ENCODE measurements around the gene EARS2.
"Not testable (repeated sequence)": the region's sequence is repeated elsewhere in the genome, so short reads cannot be mapped to it uniquely, and the experiment has no call there.

EARS2 gene
- 15.5 to 59.7 (median 32.5) reads per million in 9 experiments for total RNA-seq

- H3K36me3 Mint-ChIP-seq (ENCODE audit: insufficient read depth): peaks cover 42% of the 10 kb centered on the region
- DNase-seq (peak; percentile 93 to 96 (median 94)), ATAC-seq (replicated peaks) (peak; percentile 89)
- H3K9me3 Mint-ChIP-seq: no peaks in the 10 kb centered on the region
- H3K4me1 Mint-ChIP-seq (ENCODE audit: low read depth in 2 of 2): peaks cover 11 to 22% of the 10 kb centered on the region in 2 donors
- H3K27me3 Mint-ChIP-seq: no peaks in the 10 kb centered on the region
- peak within 1 kb of the TSS; percentile 96 for H3K4me3 Mint-ChIP-seq
- H3K27ac Mint-ChIP-seq: peak within 1 kb of the TSS; percentile 97
Observed at GRCh38 chr16:23556881-23557778, at the start of gene EARS2, which contains the start of gene UBFD1. TSS of gene EARS2 (minus strand) at chr16:23557350. CDS start at chr16:23557343, 7 bp downstream. TSS of gene UBFD1 (plus strand) at chr16:23557727. CDS start at chr16:23557743, 16 bp downstream.

- Mint-ChIP-seq H3K9me3 (no peaks in the 10 kb centered on the region), H3K36me3 (ENCODE audit: insufficient read depth) (peaks cover 15% of the 10 kb centered on the region), H3K27ac (no peak overlapping the region), H3K27me3 (no peaks in the 10 kb centered on the region), H3K4me1 (ENCODE audit: low read depth in 2 of 2) (peaks cover 5 to 24% of the 10 kb centered on the region in 2 donors), H3K4me3 (peak overlapping the region; percentile 40 to 83)
- ATAC-seq (replicated peaks): no peak
- DNase-seq: peak in 1 of 3 experiments; percentile 7
Observed at GRCh38 chr16:23597003-23597756, 40.0 kb upstream of the EARS2 start.

GRCh38 chr16:23595951-23596720 is 39.0 kb upstream of the EARS2 start, which contains the start of gene NDUFAB1:
TSS of gene NDUFAB1 (minus strand) at chr16:23596316. CDS start at chr16:23596290, 26 bp downstream.
- Mint-ChIP-seq H3K27ac (peak within 1 kb of the TSS; percentile 58 to 81), H3K9me3 (no peaks in the 10 kb centered on the region), H3K4me3 (peak within 1 kb of the TSS; percentile 82 to 83), H3K4me1 (ENCODE audit: low read depth in 2 of 2) (peaks cover 14 to 31% of the 10 kb centered on the region in 2 donors), H3K27me3 (no peaks in the 10 kb centered on the region), H3K36me3 (ENCODE audit: insufficient read depth) (peaks cover 14% of the 10 kb centered on the region)
- ATAC-seq (replicated peaks): peak; percentile 98
- peak; percentile 86 to 93 (median 92) for DNase-seq

- H3K4me1 Mint-ChIP-seq (ENCODE audit: low read depth in 2 of 2): peaks cover 14 to 31% of the 10 kb centered on the region in 2 donors
- DNase-seq: peak in 1 of 3 experiments; percentile 1
- no peaks in the 10 kb centered on the region for H3K9me3 Mint-ChIP-seq
- H3K27ac Mint-ChIP-seq: peak overlapping the region; percentile 58 to 81
- H3K27me3 Mint-ChIP-seq: no peaks in the 10 kb centered on the region
- ATAC-seq (replicated peaks): peak; percentile 1
- peak overlapping the region; percentile 82 to 83 for H3K4me3 Mint-ChIP-seq
- peaks cover 14% of the 10 kb centered on the region for H3K36me3 Mint-ChIP-seq (ENCODE audit: insufficient read depth)
Observed at GRCh38 chr16:23595246-23595950, 38.2 kb upstream of the EARS2 start.

GRCh38 chr16:23594186-23594585 is 37.0 kb upstream of the EARS2 start:
- Mint-ChIP-seq H3K36me3 (ENCODE audit: insufficient read depth) (peaks cover 19% of the 10 kb centered on the region), H3K9me3 (no peaks in the 10 kb centered on the region), H3K4me1 (ENCODE audit: low read depth in 2 of 2) (peaks cover 14 to 31% of the 10 kb centered on the region in 2 donors), H3K4me3 (no peak overlapping the region), H3K27me3 (no peaks in the 10 kb centered on the region), H3K27ac (no peak overlapping the region)
- DNase-seq (no peak), ATAC-seq (replicated peaks) (no peak)

GRCh38 chr16:23590181-23590580 is 33.0 kb upstream of the EARS2 start:
- peak overlapping the region in 1 of 2 donors; percentile 26 for H3K27ac Mint-ChIP-seq
- H3K4me1 Mint-ChIP-seq (ENCODE audit: low read depth in 2 of 2): peaks cover 10 to 21% of the 10 kb centered on the region in 2 donors
- no peak for ATAC-seq (replicated peaks)
- H3K4me3 Mint-ChIP-seq: no peak overlapping the region
- H3K27me3 Mint-ChIP-seq: no peaks in the 10 kb centered on the region
- H3K9me3 Mint-ChIP-seq: no peaks in the 10 kb centered on the region
- H3K36me3 Mint-ChIP-seq (ENCODE audit: insufficient read depth): peaks cover 44% of the 10 kb centered on the region
- no peak for DNase-seq

- H3K9me3 Mint-ChIP-seq: no peaks in the 10 kb centered on the region
- DNase-seq: no peak
- no peak overlapping the region for H3K27ac Mint-ChIP-seq
- H3K36me3 Mint-ChIP-seq (ENCODE audit: insufficient read depth): peaks cover 54% of the 10 kb centered on the region
- no peak overlapping the region for H3K4me3 Mint-ChIP-seq
- no peak for ATAC-seq (replicated peaks)
- peaks cover 10 to 12% of the 10 kb centered on the region in 2 donors for H3K4me1 Mint-ChIP-seq (ENCODE audit: low read depth in 2 of 2)
- no peaks in the 10 kb centered on the region for H3K27me3 Mint-ChIP-seq
Observed at GRCh38 chr16:23587726-23588125, 30.6 kb upstream of the EARS2 start.

GRCh38 chr16:23584186-23585076 is 27.3 kb upstream of the EARS2 start:
- Mint-ChIP-seq H3K4me3 (no peak overlapping the region), H3K4me1 (ENCODE audit: low read depth in 2 of 2) (peaks cover 0 to 2% of the 10 kb centered on the region in 2 donors), H3K36me3 (ENCODE audit: insufficient read depth) (peaks cover 68% of the 10 kb centered on the region), H3K27ac (peak overlapping the region in 1 of 2 donors; percentile 82), H3K27me3 (no peaks in the 10 kb centered on the region), H3K9me3 (no peaks in the 10 kb centered on the region)
- DNase-seq: no peak
- ATAC-seq (replicated peaks): no peak

GRCh38 chr16:23583271-23583670 is 26.1 kb upstream of the EARS2 start:
- not testable (repeated sequence) for H3K4me1 Mint-ChIP-seq (ENCODE audit: low read depth in 2 of 2); H3K9me3 Mint-ChIP-seq

GRCh38 chr16:23581764-23582163 is 24.6 kb upstream of the EARS2 start:
- Mint-ChIP-seq H3K27ac (no peak overlapping the region), H3K27me3 (no peaks in the 10 kb centered on the region), H3K36me3 (ENCODE audit: insufficient read depth) (peaks cover 48% of the 10 kb centered on the region), H3K9me3 (no peaks in the 10 kb centered on the region), H3K4me1 (ENCODE audit: low read depth in 2 of 2) (peaks cover 0 to 2% of the 10 kb centered on the region in 2 donors), H3K4me3 (no peak overlapping the region)
- ATAC-seq (replicated peaks) (no peak), DNase-seq (no peak)

More at GRCh38 chr16:23583271-23583670, 26.1 kb upstream of the EARS2 start:
- H3K4me3 Mint-ChIP-seq; ATAC-seq (replicated peaks); H3K27ac Mint-ChIP-seq; DNase-seq; H3K27me3 Mint-ChIP-seq: not testable (repeated sequence)
- H3K36me3 Mint-ChIP-seq (ENCODE audit: insufficient read depth): peaks cover 62% of the 10 kb centered on the region

- H3K4me3 Mint-ChIP-seq: no peak overlapping the region
- no peak for ATAC-seq (replicated peaks)
- H3K4me1 Mint-ChIP-seq (ENCODE audit: low read depth in 2 of 2): peaks cover 0 to 2% of the 10 kb centered on the region in 2 donors
- no peak for DNase-seq
- H3K27ac Mint-ChIP-seq: peak overlapping the region in 1 of 2 donors; percentile 22
- H3K27me3 Mint-ChIP-seq: no peaks in the 10 kb centered on the region
- H3K9me3 Mint-ChIP-seq: no peaks in the 10 kb centered on the region
- peaks cover 45% of the 10 kb centered on the region for H3K36me3 Mint-ChIP-seq (ENCODE audit: insufficient read depth)
Observed at GRCh38 chr16:23580391-23580790, 23.2 kb upstream of the EARS2 start.

Data from effector memory CD8-positive, alpha-beta T cell (primary cell).